NCI-H82 treated with DMSO at 0.1 percent for 48 hours (cell line): ENCODE results near the gene SPIRE2.
"Not testable (repeated sequence)": the region's sequence is repeated elsewhere in the genome, so short reads cannot be mapped to it uniquely, and the experiment has no call there.

ENCODE experiments used
- DNase-seq: peaks from one replicate; lab custom pipeline; 2025; ENCODE audit not compliant: unreplicated experiment; lab: John Stamatoyannopoulos, UW

Gene SPIRE2

GRCh38 chr16:89863741-89864526, 35.7 kb downstream of the SPIRE2 start:
- DNase-seq, result no peak

- DNase-seq, result no peak
Measured at GRCh38 chr16:89864527-89864820, 36.2 kb downstream of the SPIRE2 start.

GRCh38 chr16:89867918-89868317, 39.6 kb downstream of the SPIRE2 start:
- DNase-seq, result no peak

- DNase-seq, result no peak
Measured at GRCh38 chr16:89869911-89870310, 41.6 kb downstream of the SPIRE2 start.

GRCh38 chr16:89870440-89870839, 42.2 kb downstream of the SPIRE2 start:
- no peak for DNase-seq

GRCh38 chr16:89871895-89872294, 43.6 kb downstream of the SPIRE2 start:
- no peak for DNase-seq

- peak; percentile 59 for DNase-seq
Measured at GRCh38 chr16:89873109-89873971, 45.1 kb downstream of the SPIRE2 start, which contains the start of gene TCF25. Gene TCF25, plus strand, starts transcription at chr16:89873592. Its CDS starts 76 bp downstream, at chr16:89873668.

GRCh38 chr16:89873972-89874689, 45.9 kb downstream of the SPIRE2 start:
- peak; percentile 64 for DNase-seq

GRCh38 chr16:89879123-89879522, 50.8 kb downstream of the SPIRE2 start:
- DNase-seq, result not testable (repeated sequence)

GRCh38 chr16:89880477-89881367, 52.4 kb downstream of the SPIRE2 start:
- DNase-seq, result no peak

GRCh38 chr16:89881368-89881730, 53.1 kb downstream of the SPIRE2 start:
- no peak for DNase-seq

GRCh38 chr16:89883346-89884040, 55.2 kb downstream of the SPIRE2 start:
- DNase-seq, result no peak

GRCh38 chr16:89884041-89884421, 55.8 kb downstream of the SPIRE2 start:
- no peak for DNase-seq

- DNase-seq, result no peak
Measured at GRCh38 chr16:89887243-89887642, 59.0 kb downstream of the SPIRE2 start.

GRCh38 chr16:89890200-89890599, 61.9 kb downstream of the SPIRE2 start:
- DNase-seq, result no peak

GRCh38 chr16:89890886-89891657, 62.8 kb downstream of the SPIRE2 start:
- DNase-seq, result no peak

GRCh38 chr16:89892055-89892630, 63.9 kb downstream of the SPIRE2 start:
- no peak for DNase-seq

GRCh38 chr16:89892635-89893034, 64.4 kb downstream of the SPIRE2 start:
- DNase-seq, result no peak
